ENCODE measurements around the gene UBASH3B. TPM values are rescaled to one million over a fixed set of nuclear protein-coding genes. Genes with fewer than 3 reads are reported as not detected.

UBASH3B gene
- total and polyA plus RNA-seq, 2 donors (not counting 1 experiment from before 2014, with no cell fraction given): 13.1 to 44.4 TPM

GRCh38 chr11:122755409-122755808 is 99.9 kb downstream of the UBASH3B start:
- Histone ChIP-seq H3K4me2 (ENCODE audit: extremely low read depth, insufficient read depth, low read length) (no peak overlapping the region), H3K36me3 (ENCODE audit: control insufficient read depth, insufficient read depth, low read length) (no peaks in the 10 kb centered on the region), H3K79me2 (ENCODE audit: control insufficient read depth, insufficient read depth, low read length) (no peaks in the 10 kb centered on the region), H3K4me3 (replicated peaks in 1 of 4; ENCODE audit: control extremely low read depth in 1 of 4, insufficient read depth in 1 of 4, low read depth in 3 of 4, low read length in 4 of 4) (no peak overlapping the region), H3K27me3 (ENCODE audit: control insufficient read depth, insufficient read depth, low read length) (no peaks in the 10 kb centered on the region), H3K9me3 (ENCODE audit: control insufficient read depth, insufficient read depth, low read depth, low read length) (no peaks in the 10 kb centered on the region), H2AFZ (ENCODE audit: low read length) (no peak overlapping the region), H3K9ac (ENCODE audit: insufficient read depth, low read length) (no peak overlapping the region), H3K4me1 (ENCODE audit: control insufficient read depth, extremely low read depth, insufficient read depth, low read length) (peaks cover 2% of the 10 kb centered on the region), H4K20me1 (ENCODE audit: control insufficient read depth, extremely low read depth, insufficient read depth, low read length) (no peaks in the 10 kb centered on the region), H3K27ac (ENCODE audit: insufficient read depth, low read length) (no peak overlapping the region)
- DNase-seq (ENCODE audit: low read depth in 2 of 2): peak in 1 of 2 donors; percentile 48
- no peak for TF ChIP-seq CTCF (conservative IDR thresholded peaks at IDR 0.05 in 1 of 2, IDR thresholded peaks at IDR 0.05 in 1 of 2; ENCODE audit: low read depth in 1 of 2, low read length in 2 of 2)
- no peak for TF ChIP-seq EZH2 (IDR thresholded peaks at IDR 0.05; ENCODE audit: low read length, missing control alignments)

DNA sequence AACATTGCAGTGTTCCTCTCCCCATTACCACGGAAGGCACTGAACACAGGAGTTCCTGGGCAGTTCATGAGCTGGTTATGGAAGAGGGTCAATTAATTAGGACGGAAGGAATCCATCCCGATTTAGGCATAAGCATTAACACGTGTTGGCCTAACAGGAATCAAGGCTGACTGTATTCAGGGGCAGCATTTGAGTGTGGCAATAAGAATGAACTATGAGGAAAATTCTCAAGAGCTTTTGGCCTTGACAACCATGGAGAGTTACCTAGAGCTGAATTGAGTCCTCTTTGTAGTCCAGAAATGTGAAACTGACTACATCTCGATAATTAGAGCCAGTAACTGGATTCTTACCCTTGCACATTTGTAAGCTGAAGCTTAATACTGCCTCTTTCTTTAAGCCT is 100.4 kb downstream of the UBASH3B start:
- no peaks in the 10 kb centered on the region for H3K27me3 ChIP-seq (ENCODE audit: control insufficient read depth, insufficient read depth, low read length)
- no peak overlapping the region for H2AFZ ChIP-seq (ENCODE audit: low read length)
- H3K36me3 ChIP-seq (ENCODE audit: control insufficient read depth, insufficient read depth, low read length): no peaks in the 10 kb centered on the region
- no peaks in the 10 kb centered on the region for H4K20me1 ChIP-seq (ENCODE audit: control insufficient read depth, extremely low read depth, insufficient read depth, low read length)
- H3K79me2 ChIP-seq (ENCODE audit: control insufficient read depth, insufficient read depth, low read length): no peaks in the 10 kb centered on the region
- no peak overlapping the region for H3K9ac ChIP-seq (ENCODE audit: insufficient read depth, low read length)
- DNase-seq (ENCODE audit: low read depth in 2 of 2): no peak
- no peaks in the 10 kb centered on the region for H3K9me3 ChIP-seq (ENCODE audit: control insufficient read depth, insufficient read depth, low read depth, low read length)
- TF ChIP-seq CTCF (conservative IDR thresholded peaks at IDR 0.05 in 1 of 2, IDR thresholded peaks at IDR 0.05 in 1 of 2; ENCODE audit: low read depth in 1 of 2, low read length in 2 of 2): no peak
- no peak overlapping the region for H3K4me2 ChIP-seq (ENCODE audit: extremely low read depth, insufficient read depth, low read length)
- no peak overlapping the region for H3K27ac ChIP-seq (ENCODE audit: insufficient read depth, low read length)
- H3K4me3 ChIP-seq (replicated peaks in 1 of 4; ENCODE audit: control extremely low read depth in 1 of 4, insufficient read depth in 1 of 4, low read depth in 3 of 4, low read length in 4 of 4): no peak overlapping the region
- peaks cover 2% of the 10 kb centered on the region for H3K4me1 ChIP-seq (ENCODE audit: control insufficient read depth, extremely low read depth, insufficient read depth, low read length)

DNA sequence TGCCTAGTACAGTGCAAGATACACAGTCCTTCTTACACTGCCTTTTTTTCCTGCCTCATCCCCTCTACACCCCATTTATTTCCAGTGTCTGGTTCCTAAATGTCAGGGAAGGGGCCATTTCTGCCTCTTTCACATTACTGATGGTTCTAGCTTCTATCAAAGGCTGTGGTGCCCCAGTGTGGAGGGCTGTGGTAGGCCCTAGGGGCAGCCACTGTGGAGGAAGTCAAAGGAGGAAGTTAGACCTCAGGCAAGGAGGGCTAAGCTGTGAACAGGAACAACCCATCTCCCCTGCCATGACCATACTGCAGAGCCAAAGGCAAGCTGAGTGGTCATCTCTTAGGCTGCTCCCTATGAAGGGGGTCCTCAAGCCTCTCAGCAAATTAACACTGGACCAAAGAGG is 100.9 kb downstream of the UBASH3B start:
- H3K4me1 ChIP-seq (ENCODE audit: control insufficient read depth, extremely low read depth, insufficient read depth, low read length): no peaks in the 10 kb centered on the region
- no peaks in the 10 kb centered on the region for H3K79me2 ChIP-seq (ENCODE audit: control insufficient read depth, insufficient read depth, low read length)

More for the DNA sequence above, 100.9 kb downstream of the UBASH3B start:
- H3K9me3 ChIP-seq (ENCODE audit: control insufficient read depth, insufficient read depth, low read depth, low read length): no peaks in the 10 kb centered on the region
- no peak overlapping the region for H2AFZ ChIP-seq (ENCODE audit: low read length)
- no peak overlapping the region for H3K27ac ChIP-seq (ENCODE audit: insufficient read depth, low read length)
- H3K4me3 ChIP-seq (replicated peaks in 1 of 4; ENCODE audit: control extremely low read depth in 1 of 4, insufficient read depth in 1 of 4, low read depth in 3 of 4, low read length in 4 of 4): no peak overlapping the region
- no peak overlapping the region for H3K9ac ChIP-seq (ENCODE audit: insufficient read depth, low read length)
- H3K27me3 ChIP-seq (ENCODE audit: control insufficient read depth, insufficient read depth, low read length): no peaks in the 10 kb centered on the region
- no peak overlapping the region for H3K4me2 ChIP-seq (ENCODE audit: extremely low read depth, insufficient read depth, low read length)
- H4K20me1 ChIP-seq (ENCODE audit: control insufficient read depth, extremely low read depth, insufficient read depth, low read length): no peaks in the 10 kb centered on the region
- TF ChIP-seq EZH2 (IDR thresholded peaks at IDR 0.05; ENCODE audit: low read length, missing control alignments) (no peak), CTCF (conservative IDR thresholded peaks at IDR 0.05 in 1 of 2, IDR thresholded peaks at IDR 0.05 in 1 of 2; ENCODE audit: low read depth in 1 of 2, low read length in 2 of 2) (peak in 1 of 2 donors; percentile 22)
- no peaks in the 10 kb centered on the region for H3K36me3 ChIP-seq (ENCODE audit: control insufficient read depth, insufficient read depth, low read length)
- DNase-seq (ENCODE audit: low read depth in 2 of 2): no peak

Data from fibroblast of lung (primary cell).